Measurements from ENCODE around the gene CNOT4.

CNOT4 gene

GRCh38 chr7:135509839-135510591, at the start of gene CNOT4:
Gene CNOT4, minus strand, starts transcription at chr7:135510102. Its CDS starts 71,771 bp downstream, at chr7:135438331.
- peak; percentile 90 for DNase-seq

GRCh38 chr7:135558881-135559280, 49.0 kb upstream of the CNOT4 start:
- no peak for DNase-seq

GRCh38 chr7:135558337-135558767, 48.5 kb upstream of the CNOT4 start:
- peak; percentile 51 for DNase-seq

- DNase-seq: peak; percentile 70
Observed at GRCh38 chr7:135557455-135558336, 47.8 kb upstream of the CNOT4 start, which contains the start of gene NUP205. Gene NUP205, plus strand, starts transcription at chr7:135557917. Its CDS starts 28 bp downstream, at chr7:135557945.

GRCh38 chr7:135553346-135553745, 43.4 kb upstream of the CNOT4 start:
- no peak for DNase-seq

- DNase-seq: no peak
Observed at GRCh38 chr7:135552148-135552547, 42.2 kb upstream of the CNOT4 start.

- no peak for DNase-seq
Observed at GRCh38 chr7:135550196-135550595, 40.3 kb upstream of the CNOT4 start.

GRCh38 chr7:135541029-135541428, 31.1 kb upstream of the CNOT4 start:
- no peak for DNase-seq

GRCh38 chr7:135539629-135540028, 29.7 kb upstream of the CNOT4 start:
- DNase-seq: no peak

- no peak for DNase-seq
Observed at GRCh38 chr7:135538376-135538775, 28.5 kb upstream of the CNOT4 start.

GRCh38 chr7:135537905-135538304, 28.0 kb upstream of the CNOT4 start:
- no peak for DNase-seq

- DNase-seq: no peak
Observed at GRCh38 chr7:135537453-135537852, 27.6 kb upstream of the CNOT4 start.

- DNase-seq: no peak
Observed at GRCh38 chr7:135536150-135536549, 26.2 kb upstream of the CNOT4 start.

- DNase-seq: no peak
Observed at GRCh38 chr7:135527025-135527424, 17.1 kb upstream of the CNOT4 start.

- no peak for DNase-seq
Observed at GRCh38 chr7:135525426-135525825, 15.5 kb upstream of the CNOT4 start.

- DNase-seq: no peak
Observed at GRCh38 chr7:135523146-135523545, 13.2 kb upstream of the CNOT4 start.

GRCh38 chr7:135522509-135522908, 12.6 kb upstream of the CNOT4 start:
- no peak for DNase-seq

GRCh38 chr7:135519871-135520270, 10.0 kb upstream of the CNOT4 start:
- DNase-seq: no peak

GRCh38 chr7:135519233-135519688, 9.4 kb upstream of the CNOT4 start:
- no peak for DNase-seq

- no peak for DNase-seq
Observed at GRCh38 chr7:135518748-135519147, 8.8 kb upstream of the CNOT4 start.

- no peak for DNase-seq
Observed at GRCh38 chr7:135517060-135517459, 7.2 kb upstream of the CNOT4 start.

- DNase-seq: no peak
Observed at GRCh38 chr7:135514856-135515255, 5.0 kb upstream of the CNOT4 start.

- peak; percentile 61 for DNase-seq
Observed at GRCh38 chr7:135512135-135512887, 2.4 kb upstream of the CNOT4 start.
